Aortic smooth muscle cell (primary cell): ENCODE measurements around the gene PVRIG. TPM values are rescaled to one million over a fixed set of nuclear protein-coding genes. Genes with fewer than 3 reads are reported as not detected.

Experiments used
- total RNA-seq: library from RNA; depleted of rRNA; stranded (reverse); fragments of >200 nt; gene quantifications from 2 replicates; pipeline ENCODE4 v1.2.3, GENCODE V29; 2014

PVRIG gene
- not detected in 2 replicates for total RNA-seq

DNA sequence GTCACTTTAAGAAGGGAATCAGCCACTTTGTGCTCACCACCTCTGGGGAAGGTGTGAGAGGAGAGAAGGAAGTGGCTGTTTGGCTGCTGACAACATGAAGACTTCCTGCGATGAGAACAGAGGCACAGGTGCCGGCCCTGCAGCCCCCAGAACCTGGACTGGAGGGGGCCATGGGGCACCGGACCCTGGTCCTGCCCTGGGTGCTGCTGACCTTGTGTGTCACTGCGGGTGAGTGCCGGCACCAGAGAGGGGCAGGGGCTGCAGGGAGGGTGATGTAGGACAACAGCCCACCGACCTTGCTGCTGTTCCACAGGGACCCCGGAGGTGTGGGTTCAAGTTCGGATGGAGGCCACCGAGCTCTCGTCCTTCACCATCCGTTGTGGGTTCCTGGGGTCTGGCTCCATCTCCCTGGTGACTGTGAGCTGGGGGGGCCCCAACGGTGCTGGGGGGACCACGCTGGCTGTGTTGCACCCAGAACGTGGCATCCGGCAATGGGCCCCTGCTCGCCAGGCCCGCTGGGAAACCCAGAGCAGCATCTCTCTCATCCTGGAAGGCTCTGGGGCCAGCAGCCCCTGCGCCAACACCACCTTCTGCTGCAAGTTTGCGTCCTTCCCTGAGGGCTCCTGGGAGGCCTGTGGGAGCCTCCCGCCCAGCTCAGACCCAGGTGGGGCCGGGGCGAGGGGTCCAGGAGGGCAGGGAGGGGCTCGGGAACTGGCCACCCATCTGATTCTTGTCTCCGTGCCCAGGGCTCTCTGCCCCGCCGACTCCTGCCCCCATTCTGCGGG, at the start of gene PVRIG:
Gene PVRIG (plus strand): TSS at position 149 of the 785 bp plus-strand sequence. CDS start 22 bp downstream, at position 171.

DNA sequence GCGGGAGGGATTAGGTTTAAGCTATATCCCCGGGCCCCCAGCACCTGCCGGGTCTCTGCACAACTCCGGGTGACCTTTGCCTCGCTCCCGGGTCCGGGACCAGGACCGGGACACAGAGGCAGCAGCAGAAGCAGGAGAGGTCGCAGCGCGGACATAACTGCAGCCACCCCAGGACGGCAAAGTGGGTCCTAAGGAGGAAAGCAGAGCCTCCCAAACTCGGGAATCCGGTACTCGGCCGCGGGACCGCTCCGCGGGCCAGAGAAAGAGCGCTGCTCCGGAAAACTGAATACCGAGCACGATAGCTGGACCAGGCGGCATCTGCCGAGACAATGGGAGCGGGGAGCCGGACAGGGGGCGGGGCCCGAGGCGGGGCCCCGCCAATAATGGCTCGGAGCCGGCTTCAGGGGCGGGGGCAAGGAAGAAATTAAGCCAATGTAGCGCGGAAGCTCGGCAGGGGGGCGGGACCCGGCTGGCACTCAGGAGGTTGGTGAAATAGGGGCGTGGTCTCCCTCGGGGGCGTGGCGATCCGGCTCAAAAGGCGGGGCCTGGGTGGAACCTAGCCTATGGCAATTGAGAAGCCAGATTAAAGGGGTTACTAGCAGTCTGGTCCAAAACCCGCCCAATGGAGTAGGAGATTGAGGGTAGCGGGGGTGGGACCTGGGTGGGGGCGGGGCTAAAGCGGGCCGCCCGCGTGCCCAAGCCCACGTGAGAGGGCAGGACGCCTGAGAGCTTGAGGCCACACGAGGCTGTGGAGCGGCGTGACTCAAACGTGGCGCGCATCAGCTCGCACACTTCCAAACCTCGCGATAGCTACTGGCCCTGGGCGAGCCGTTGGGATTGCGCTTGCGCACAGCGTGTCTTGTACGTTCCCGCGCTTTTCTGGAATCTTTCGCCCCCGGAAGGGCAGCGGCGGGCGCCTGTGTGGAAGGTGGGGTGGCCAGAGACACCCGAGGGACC, 42.4 kb upstream of the PVRIG start, which contains the start of the genes GPC2 and STAG3:
Gene GPC2 (minus strand): TSS at position 337 of the 957 bp plus-strand sequence. CDS start 182 bp downstream, at position 155.
Gene STAG3 (plus strand): TSS at position 874 of the 957 bp plus-strand sequence. CDS start 2,639 bp downstream, outside the sequence.

Other genes with a start within 250 kb of the PVRIG start
- gene AZGP1, start 243.9 kb upstream of the PVRIG start, total RNA-seq = 0.13 TPM in 1 of 2 replicates, not detected in the other
- 33.3 and 42.2 TPM in 2 replicates for gene ZKSCAN1, start 204.4 kb upstream of the PVRIG start, total RNA-seq
- gene ZSCAN21, start 170.2 kb upstream of the PVRIG start, total RNA-seq = 8.8 and 10.7 TPM in 2 replicates
- gene ZNF3, start 138.2 kb upstream of the PVRIG start, total RNA-seq = 17.7 and 22.3 TPM in 2 replicates
- gene COPS6, start 131.0 kb upstream of the PVRIG start, total RNA-seq = 120 TPM in 2 replicates
- 48.7 and 92.6 TPM in 2 replicates for gene MCM7, start 118.6 kb upstream of the PVRIG start, total RNA-seq
- gene AP4M1, start 118.3 kb upstream of the PVRIG start, total RNA-seq = 24.2 and 24.6 TPM in 2 replicates
- 22.3 and 25.1 TPM in 2 replicates for gene TAF6, start 100.6 kb upstream of the PVRIG start, total RNA-seq
- 35.3 and 43.7 TPM in 2 replicates for gene CNPY4, start 100.3 kb upstream of the PVRIG start, total RNA-seq
- 2.5 and 3.2 TPM in 2 replicates for gene MBLAC1, start 93.0 kb upstream of the PVRIG start, total RNA-seq
- gene LAMTOR4, start 71.0 kb upstream of the PVRIG start, total RNA-seq = 167 and 169 TPM in 2 replicates
- 7.6 and 10.8 TPM in 2 replicates for gene TRAPPC14, start 61.2 kb upstream of the PVRIG start, total RNA-seq
- 1.3 and 2.1 TPM in 2 replicates for gene GAL3ST4, start 51.3 kb upstream of the PVRIG start, total RNA-seq
- 0.40 and 0.99 TPM in 2 replicates for gene GPC2, start 42.6 kb upstream of the PVRIG start, total RNA-seq
- gene STAG3, start 42.0 kb upstream of the PVRIG start, total RNA-seq = 0.92 and 1.1 TPM in 2 replicates
- not detected in 2 replicates for gene SPDYE3, start 87.8 kb downstream of the PVRIG start, total RNA-seq
- 7.4 and 9.9 TPM in 2 replicates for gene PILRB, start 138.2 kb downstream of the PVRIG start, total RNA-seq
- gene PILRA, start 153.5 kb downstream of the PVRIG start, total RNA-seq = 0.62 TPM in 1 of 2 replicates, not detected in the other
- 2.2 and 2.6 TPM in 2 replicates for gene ZCWPW1, start 208.8 kb downstream of the PVRIG start, total RNA-seq
- gene MEPCE, start 209.9 kb downstream of the PVRIG start, total RNA-seq = 30.6 and 42.9 TPM in 2 replicates
- gene PPP1R35, start 216.5 kb downstream of the PVRIG start, total RNA-seq = 10.3 and 14.7 TPM in 2 replicates
- gene SPACDR, start 244.3 kb downstream of the PVRIG start, total RNA-seq = 0.25 and 0.79 TPM in 2 replicates